Activated CD4-positive, CD25-positive, alpha-beta regulatory T cell treated with anti-CD3 and anti-CD28 coated beads, Interleukin-2, amount 50 U/mL, for 24 hours (primary cell): ENCODE results near the gene AMT.
"Not testable (repeated sequence)": the region's sequence is repeated elsewhere in the genome, so short reads cannot be mapped to it uniquely, and the experiment has no call there.

ENCODE experiments used
- ATAC-seq, 2 donors: fragments of 150-1000 bp; cut with Tn5 transposase; one replicate each; pipeline ENCODE4 v1.10.0; 2021; ENCODE audit warnings: mild to moderate bottlenecking in 1 of 2, moderate library complexity in 1 of 2

The AMT gene

GRCh38 chr3:49421890-49422378, 339 bp downstream of the AMT start:
- ATAC-seq = no peak

- ATAC-seq = no peak
Measured at GRCh38 chr3:49417516-49418120, 4.7 kb downstream of the AMT start.

- ATAC-seq = no peak
Measured at GRCh38 chr3:49416867-49417266, 5.4 kb downstream of the AMT start.

- ATAC-seq = peak; percentile 23 to 30
Measured at GRCh38 chr3:49415931-49416601, 6.2 kb downstream of the AMT start.

GRCh38 chr3:49414753-49415152, 7.5 kb downstream of the AMT start:
- ATAC-seq = no peak

- ATAC-seq = no peak
Measured at GRCh38 chr3:49413338-49413734, 8.9 kb downstream of the AMT start.

GRCh38 chr3:49412632-49413337, 9.5 kb downstream of the AMT start:
- no peak for ATAC-seq

GRCh38 chr3:49411968-49412631, 10.2 kb downstream of the AMT start, which contains the start of the genes RHOA and TCTA:
RHOA (minus strand) TSS chr3:49411976; CDS start chr3:49375589, 36,387 bp downstream.
TCTA (plus strand) TSS chr3:49412423; CDS start chr3:49412427, 4 bp downstream.
- peak; percentile 87 to 89 for ATAC-seq

- ATAC-seq = peak; percentile 8 to 17
Measured at GRCh38 chr3:49411535-49411967, 10.7 kb downstream of the AMT start.

GRCh38 chr3:49410846-49411534, 11.3 kb downstream of the AMT start:
- no peak for ATAC-seq

GRCh38 chr3:49410066-49410845, 12.0 kb downstream of the AMT start:
- ATAC-seq = no peak

GRCh38 chr3:49406571-49407565, 15.4 kb downstream of the AMT start:
- ATAC-seq = no peak

- not testable (repeated sequence) for ATAC-seq
Measured at GRCh38 chr3:49405570-49405969, 16.7 kb downstream of the AMT start.

- ATAC-seq = no peak
Measured at GRCh38 chr3:49403891-49404290, 18.4 kb downstream of the AMT start.

GRCh38 chr3:49401766-49402165, 20.5 kb downstream of the AMT start:
- ATAC-seq = no peak

- ATAC-seq = no peak
Measured at GRCh38 chr3:49399461-49399860, 22.8 kb downstream of the AMT start.

GRCh38 chr3:49397470-49397869, 24.8 kb downstream of the AMT start:
- peak; percentile 56 to 72 for ATAC-seq

- not testable (repeated sequence) for ATAC-seq
Measured at GRCh38 chr3:49391310-49391709, 31.0 kb downstream of the AMT start.

GRCh38 chr3:49389297-49389696, 33.0 kb downstream of the AMT start:
- no peak for ATAC-seq

GRCh38 chr3:49388289-49388820, 33.9 kb downstream of the AMT start:
- ATAC-seq = no peak
